Gastrocnemius medialis (tissue), 4 donors: ENCODE measurements around the gene LRIG1. TPM values are rescaled to one million over a fixed set of nuclear protein-coding genes. Genes with fewer than 3 reads are reported as not detected.
A peak's percentile ranks its signal among the peaks of the same experiment; 100 is the strongest.

Experiments used
- ATAC-seq, 2 donors: fragments of 150-250 bp; one replicate each; pipeline ENCODE4 v1.9.1; 2016
- DNase-seq, 2 donors: peaks; one replicate each; pipeline ENCODE4 v3.0.0-alpha.2; 2019
- H3K27ac ChIP-seq, 4 donors: fragments of 200-600 bp; sonication (generic); 1 replicate in 1 of 4; 2 replicates in 3 of 4; pipeline ENCODE4 v1.5.1; 2016 to 2018; ENCODE audit warnings: mild to moderate bottlenecking in 2 of 4, moderate library complexity in 1 of 4
- H3K27me3 ChIP-seq, 3 donors: fragments of 200-600 bp; sonication (generic) in 2 of 3; 1 replicate in 1 of 3; 2 replicates in 2 of 3; pipeline versions ENCODE4 v1.5.1 to v1.6.0; 2016 to 2019; ENCODE audit warnings: mild to moderate bottlenecking in 1 of 3, moderate library complexity in 1 of 3
- H3K36me3 ChIP-seq, 2 donors: fragments of 200-600 bp; sonication (generic) in 1 of 2; one replicate each; pipeline ENCODE4 v1.5.1; 2017 to 2018
- H3K4me1 ChIP-seq, 2 donors: fragments of 200-600 bp; sonication (generic) in 1 of 2; one replicate each; pipeline ENCODE4 v1.5.1; 2016 to 2017; ENCODE audit warnings: mild to moderate bottlenecking in 2 of 2
- H3K4me3 ChIP-seq, 4 donors: fragments of 200-600 bp; sonication (generic) in 3 of 4; 1 replicate in 1 of 4; 2 replicates in 3 of 4; pipeline ENCODE4 v1.5.1; 2016 to 2019; ENCODE audit warnings: mild to moderate bottlenecking in 2 of 4
- H3K9me3 ChIP-seq, 3 donors: fragments of 200-600 bp; sonication (generic) in 2 of 3; 1 replicate in 1 of 3; 2 replicates in 2 of 3; pipeline ENCODE4 v1.5.1; 2016 to 2019
- CTCF ChIP-seq, 5 experiments: fragments of 450-650 bp in 3 of 5; fragments of 200-600 bp in 2 of 5; sonication (generic) in 2 of 5; IDR thresholded peaks in 4 of 5; conservative IDR thresholded peaks in 1 of 5; 1 replicate in 4 of 5; 2 replicates in 1 of 5; pipeline ENCODE4 v1.5.1; 2016 to 2019; ENCODE audit warnings: antibody characterized with exemption in 5 of 5, mild to moderate bottlenecking in 3 of 5, moderate library complexity in 3 of 5
- POLR2A ChIP-seq, 2 donors: fragments of 450-650 bp; IDR thresholded peaks; one replicate each; pipeline ENCODE4 v1.6.1; 2017; ENCODE audit warnings: antibody characterized with exemption in 2 of 2, mild to moderate bottlenecking in 2 of 2, moderate library complexity in 2 of 2
- in situ Hi-C, 4 donors: fragments of 200-750 bp; cut with MboI; loops; one replicate each; pipeline versions ENCODE4 v1.15.0 to v1.8.0; 2017; ENCODE audit warnings: low sequenced_read_pairs in 4 of 4
- intact Hi-C: fragments of 100-400 bp; cut with DNase I; formaldehyde crosslinking; loops from one replicate; pipeline ENCODE4 v1.15.1; 2023; ENCODE audit warnings: low total_unique reads
- total RNA-seq, 4 donors: library from RNA; depleted of rRNA; stranded (reverse); fragments of >200 nt; gene quantifications; one replicate each; pipeline versions ENCODE4 v1.1.0 to v1.2.3, GENCODE V29; 2016

Gene LRIG1
- total RNA-seq, 4 donors from 2014 or later, result 45.3 to 103 (median 58.6) TPM

- peak overlapping the region in 2 of 4 donors; percentile 2 to 16 for H3K27ac ChIP-seq
- intact Hi-C loops (loop anchor here (5.0 kb wide), 1 partner anchor 128 kb away; no protein-coding TSS in a partner anchor), in situ Hi-C loops (no loop called here)
- TF ChIP-seq POLR2A (IDR thresholded peaks at IDR 0.05) (no peak), CTCF (IDR thresholded peaks at IDR 0.05 in 4 of 5, conservative IDR thresholded peaks at IDR 0.05 in 1 of 5) (no peak)
- ATAC-seq (no peak), DNase-seq (no peak)
- no peaks in the 10 kb centered on the region for H3K27me3 ChIP-seq
- H3K4me3 ChIP-seq, result no peak overlapping the region
- no peaks in the 10 kb centered on the region for H3K9me3 ChIP-seq
- H3K4me1 ChIP-seq, result peaks cover 32 to 56% of the 10 kb centered on the region in 2 donors
- H3K36me3 ChIP-seq, result peaks cover 0 to 19% of the 10 kb centered on the region in 2 donors
These were observed 106.0 kb downstream of the LRIG1 start for GRCh38 chr3:66394753-66395249.

- intact Hi-C loops (no loop called here), in situ Hi-C loops (no loop called here)
- no peak overlapping the region for H3K4me3 ChIP-seq
- H3K9me3 ChIP-seq, result no peaks in the 10 kb centered on the region
- H3K27me3 ChIP-seq, result no peaks in the 10 kb centered on the region
- H3K36me3 ChIP-seq, result peaks cover 0 to 19% of the 10 kb centered on the region in 2 donors
- TF ChIP-seq POLR2A (IDR thresholded peaks at IDR 0.05), result no peak
- no peak for TF ChIP-seq CTCF (IDR thresholded peaks at IDR 0.05 in 4 of 5, conservative IDR thresholded peaks at IDR 0.05 in 1 of 5)
- ATAC-seq (no peak), DNase-seq (no peak)
- H3K4me1 ChIP-seq, result peaks cover 29 to 51% of the 10 kb centered on the region in 2 donors
- peak overlapping the region; percentile 2 to 25 (median 16) for H3K27ac ChIP-seq
These were observed 106.6 kb downstream of the LRIG1 start for GRCh38 chr3:66394019-66394752.

GRCh38 chr3:66393333-66394005, 107.4 kb downstream of the LRIG1 start:
- peaks cover 0 to 19% of the 10 kb centered on the region in 2 donors for H3K36me3 ChIP-seq
- H3K4me1 ChIP-seq, result peaks cover 23 to 44% of the 10 kb centered on the region in 2 donors
- DNase-seq (no peak), ATAC-seq (no peak)
- intact Hi-C loops (no loop called here), in situ Hi-C loops (no loop called here)
- H3K27ac ChIP-seq, result peak overlapping the region; percentile 2 to 25 (median 16)
- TF ChIP-seq CTCF (IDR thresholded peaks at IDR 0.05 in 4 of 5, conservative IDR thresholded peaks at IDR 0.05 in 1 of 5) (no peak), POLR2A (IDR thresholded peaks at IDR 0.05) (no peak)
- no peak overlapping the region for H3K4me3 ChIP-seq
- no peaks in the 10 kb centered on the region for H3K27me3 ChIP-seq
- H3K9me3 ChIP-seq, result no peaks in the 10 kb centered on the region

GRCh38 chr3:66392966-66393332, 107.9 kb downstream of the LRIG1 start:
- TF ChIP-seq CTCF (IDR thresholded peaks at IDR 0.05 in 4 of 5, conservative IDR thresholded peaks at IDR 0.05 in 1 of 5), result no peak
- no peak for TF ChIP-seq POLR2A (IDR thresholded peaks at IDR 0.05)
- no peak overlapping the region for H3K4me3 ChIP-seq
- H3K4me1 ChIP-seq, result peaks cover 18 to 38% of the 10 kb centered on the region in 2 donors
- H3K27me3 ChIP-seq, result no peaks in the 10 kb centered on the region
- DNase-seq (no peak), ATAC-seq (no peak)
- no peaks in the 10 kb centered on the region for H3K9me3 ChIP-seq
- H3K36me3 ChIP-seq, result peaks cover 0 to 19% of the 10 kb centered on the region in 2 donors
- intact Hi-C loops (no loop called here), in situ Hi-C loops (no loop called here)
- H3K27ac ChIP-seq, result peak overlapping the region; percentile 2 to 21 (median 12)
